Parietal lobe (tissue), 1 donor: Measurements from ENCODE around the gene LRRC3C. TPM values are rescaled to one million over a fixed set of nuclear protein-coding genes. Genes with fewer than 3 reads are reported as not detected.

Experiments
- total RNA-seq: library from RNA; depleted of rRNA; stranded (reverse); fragments of >200 nt; gene quantifications from one replicate; pipeline ENCODE4 v1.2.3, GENCODE V29; 2014

LRRC3C gene, protein sequence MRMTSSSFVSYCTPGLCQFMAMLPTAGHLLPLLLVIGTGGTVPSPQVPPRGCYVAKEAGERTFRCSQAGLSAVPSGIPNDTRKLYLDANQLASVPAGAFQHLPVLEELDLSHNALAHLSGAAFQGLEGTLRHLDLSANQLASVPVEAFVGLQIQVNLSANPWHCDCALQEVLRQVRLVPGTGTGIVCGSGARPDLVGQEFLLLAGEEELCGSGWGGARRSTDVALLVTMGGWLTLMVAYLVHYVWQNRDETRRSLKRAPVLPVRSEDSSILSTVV
- total RNA-seq = not detected

DNA sequence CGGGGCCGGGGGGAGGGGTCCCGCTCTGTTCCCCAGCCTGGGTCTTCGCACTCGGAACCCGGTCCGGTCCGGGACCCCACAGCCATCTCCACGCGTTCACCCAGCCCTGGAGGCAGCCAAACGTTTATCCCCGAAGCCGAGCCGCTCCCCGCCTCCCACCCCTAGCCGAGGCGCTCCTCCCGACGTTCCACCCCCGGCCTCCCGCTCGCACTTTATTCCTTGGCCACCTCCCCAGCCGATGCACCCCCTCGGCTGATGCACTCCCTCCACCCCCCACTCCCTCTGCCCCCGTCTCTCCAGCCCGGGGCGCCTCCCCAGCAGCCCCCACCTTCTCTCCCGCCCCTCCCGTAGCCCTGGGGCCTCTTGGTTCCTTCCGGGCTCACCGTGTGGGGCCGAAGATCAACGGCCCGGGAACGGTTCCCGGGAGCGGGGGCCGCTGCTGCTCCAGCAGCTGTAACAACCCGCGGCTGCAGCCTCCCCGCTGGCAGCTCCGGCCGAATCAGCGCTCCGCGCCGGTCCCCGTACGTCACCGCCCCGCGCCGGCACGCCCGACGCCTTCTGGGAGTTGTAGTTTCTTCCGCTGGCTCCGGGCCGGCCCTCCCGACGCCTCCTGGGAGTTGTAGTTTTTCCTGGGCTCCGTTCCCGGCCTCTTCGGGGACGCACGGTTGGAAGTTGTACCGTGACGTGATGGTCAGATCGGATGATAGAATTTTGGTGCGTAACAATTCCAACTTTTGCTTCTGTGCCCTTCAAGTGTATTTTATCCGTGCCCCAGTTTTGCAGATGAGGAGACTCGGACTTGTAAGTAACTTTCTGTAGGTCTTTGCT is at the start of gene LRRC3C, which contains the start of gene ORMDL3:
Gene LRRC3C (plus strand): TSS at position 632 of the 828 bp plus-strand sequence. CDS start 13,792 bp downstream, outside the sequence.
Gene ORMDL3 (minus strand): TSS at position 501 of the 828 bp plus-strand sequence. CDS start 3,398 bp downstream, outside the sequence.

DNA sequence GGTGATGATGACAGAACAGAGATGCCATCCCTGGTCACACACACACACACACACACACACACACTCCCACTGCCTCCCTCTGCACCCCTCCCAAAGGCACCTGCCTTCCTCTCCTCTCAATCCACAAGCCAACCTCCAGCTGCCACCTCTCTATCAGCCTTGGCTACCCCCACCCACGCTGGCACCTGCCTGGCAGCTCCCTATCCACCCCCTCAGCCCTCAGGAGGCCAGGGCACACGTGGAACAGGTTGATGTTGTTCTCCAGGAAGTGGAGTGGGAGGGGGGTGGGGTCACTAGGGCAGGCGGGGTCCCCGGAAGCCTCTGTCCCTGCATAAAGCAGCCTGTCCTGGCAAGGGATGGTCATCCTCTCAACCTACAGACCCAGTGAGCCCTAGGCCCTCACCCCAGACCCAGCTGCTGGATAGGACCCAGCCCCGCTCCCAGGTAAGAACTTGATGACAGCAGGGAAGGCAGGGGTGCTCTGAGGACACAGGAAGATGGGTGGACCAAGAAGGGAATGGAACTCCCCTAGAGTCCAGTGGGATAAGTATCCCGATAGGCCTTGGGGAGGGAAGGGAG is 35.2 kb downstream of the LRRC3C start, which contains the start of gene GSDMA:
Gene GSDMA (plus strand): TSS at position 363 of the 579 bp plus-strand sequence. CDS start 2,684 bp downstream, outside the sequence.

DNA sequence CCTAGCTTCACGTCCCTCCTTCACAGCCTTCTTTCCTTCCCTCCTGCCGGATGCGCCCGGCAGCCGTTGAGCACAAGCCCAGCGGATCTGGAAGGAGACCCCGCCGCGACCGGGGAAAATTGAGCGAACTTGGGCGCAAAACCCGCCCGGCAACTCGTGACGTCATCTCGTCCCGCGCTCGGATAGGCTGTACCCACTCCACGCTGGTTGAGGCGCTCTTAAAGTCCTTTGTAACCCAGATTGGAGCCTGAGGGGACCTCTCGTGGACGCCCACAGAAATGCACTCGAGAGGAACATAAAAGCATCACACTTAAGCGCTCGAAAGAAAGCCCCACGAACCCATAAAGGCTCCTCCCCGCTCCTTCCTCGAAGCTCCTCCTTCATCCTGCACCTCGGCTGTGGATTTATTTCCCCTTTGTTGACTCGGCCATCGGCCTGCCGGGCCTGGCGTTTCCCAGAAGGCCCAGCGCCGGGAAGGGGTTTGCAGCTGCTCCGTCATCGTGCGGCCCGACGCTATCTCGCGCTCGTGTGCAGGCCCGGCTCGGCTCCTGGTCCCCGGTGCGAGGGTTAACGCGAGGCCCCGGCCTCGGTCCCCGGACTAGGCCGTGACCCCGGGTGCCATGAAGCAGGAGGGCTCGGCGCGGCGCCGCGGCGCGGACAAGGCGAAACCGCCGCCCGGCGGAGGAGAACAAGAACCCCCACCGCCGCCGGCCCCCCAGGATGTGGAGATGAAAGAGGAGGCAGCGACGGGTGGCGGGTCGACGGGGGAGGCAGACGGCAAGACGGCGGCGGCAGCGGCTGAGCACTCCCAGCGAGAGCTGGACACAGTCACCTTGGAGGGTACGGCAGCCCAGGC is 53.0 kb downstream of the LRRC3C start, which contains the start of gene PSMD3:
Gene PSMD3 (plus strand): TSS at position 457 of the 856 bp plus-strand sequence. CDS start 164 bp downstream, at position 621.

Other genes starting within 250 kb of the LRRC3C start
- gene PGAP3, start 239.7 kb upstream of the LRRC3C start, total RNA-seq = 15.7 TPM
- 13.1 TPM for gene ERBB2, start 227.7 kb upstream of the LRRC3C start, total RNA-seq
- 9.4 TPM for gene MIEN1, start 197.2 kb upstream of the LRRC3C start, total RNA-seq
- not detected for gene GRB7, start 189.8 kb upstream of the LRRC3C start, total RNA-seq
- under 0.01 TPM for gene IKZF3, start 63.4 kb upstream of the LRRC3C start, total RNA-seq
- gene ZPBP2, start 59.5 kb upstream of the LRRC3C start, total RNA-seq = not detected
- 27.2 TPM for gene GSDMB, start 9.1 kb upstream of the LRRC3C start, total RNA-seq
- gene ORMDL3, start 131 bp upstream of the LRRC3C start, total RNA-seq = 62.6 TPM
- gene GSDMA, start 35.3 kb downstream of the LRRC3C start, total RNA-seq = not detected
- 69.5 TPM for gene PSMD3, start 53.1 kb downstream of the LRRC3C start, total RNA-seq
- gene CSF3, start 87.7 kb downstream of the LRRC3C start, total RNA-seq = not detected
- 136 TPM for gene MED24, start 126.7 kb downstream of the LRRC3C start, total RNA-seq
- 132 TPM for gene THRA, start 135.2 kb downstream of the LRRC3C start, total RNA-seq
- 1.9 TPM for gene NR1D1, start 172.9 kb downstream of the LRRC3C start, total RNA-seq
- gene MSL1, start 194.2 kb downstream of the LRRC3C start, total RNA-seq = 106 TPM
- gene CASC3, start 212.8 kb downstream of the LRRC3C start, total RNA-seq = 63.9 TPM
- gene RAPGEFL1, start 249.7 kb downstream of the LRRC3C start, total RNA-seq = 29.7 TPM